HG03039 (cell line): ENCODE results near the gene GPR25.
"Not testable (repeated sequence)": the region's sequence is repeated elsewhere in the genome, so short reads cannot be mapped to it uniquely, and the experiment has no call there.

Source experiments
- ATAC-seq: cut with Tn5 transposase; IDR thresholded peaks from one replicate; pipeline ENCODE4 v1.9.1; 2021; ENCODE audit warnings: mild to moderate bottlenecking, moderate library complexity; ENCODE audit not compliant: unreplicated experiment

The GPR25 gene

GRCh38 chr1:200909757-200910239, 37.0 kb downstream of the GPR25 start:
- no peak for ATAC-seq

DNA sequence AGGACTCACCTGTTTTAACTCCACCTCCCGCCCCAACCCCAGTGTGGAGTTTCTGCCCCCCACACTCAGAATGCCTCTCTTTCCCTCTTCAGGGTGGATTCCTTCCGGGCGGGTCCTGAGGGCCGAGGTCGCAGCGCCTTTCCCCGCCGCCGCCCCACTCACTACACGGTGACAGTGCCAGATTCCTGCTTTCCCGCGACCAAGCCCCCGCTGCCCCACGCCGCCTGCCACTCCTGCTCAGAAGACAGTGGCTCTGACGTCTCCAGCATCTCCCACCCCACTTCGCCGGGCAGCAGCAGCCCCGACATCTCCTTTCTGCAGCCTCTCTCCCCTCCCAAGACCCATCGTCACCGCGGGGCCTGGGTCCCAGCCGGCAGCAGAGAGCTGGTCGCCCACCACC, 38.6 kb downstream of the GPR25 start:
- no peak for ATAC-seq

DNA sequence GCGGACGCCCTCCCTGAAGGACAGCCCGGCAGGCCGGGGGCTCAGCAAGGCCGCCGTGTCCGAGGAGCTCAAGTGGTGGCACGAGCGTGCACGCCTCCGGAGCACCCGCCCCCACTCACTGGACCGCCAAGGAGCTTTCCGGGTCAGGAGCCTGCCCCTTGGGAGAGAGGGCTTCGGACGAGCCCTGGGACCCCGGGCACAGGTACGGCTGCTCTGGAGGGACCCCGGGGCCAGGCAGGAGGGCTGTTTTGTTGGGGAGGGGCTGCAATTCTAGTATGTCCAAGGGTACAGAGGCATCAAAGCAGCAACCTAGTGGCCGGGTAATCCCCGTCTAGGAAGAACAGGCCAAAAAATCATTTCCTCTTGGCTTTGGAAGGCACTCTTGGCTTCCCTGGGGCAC, 39.2 kb downstream of the GPR25 start:
- ATAC-seq, result not testable (repeated sequence)

GRCh38 chr1:200912737-200913407, 40.1 kb downstream of the GPR25 start:
- ATAC-seq, result no peak

DNA sequence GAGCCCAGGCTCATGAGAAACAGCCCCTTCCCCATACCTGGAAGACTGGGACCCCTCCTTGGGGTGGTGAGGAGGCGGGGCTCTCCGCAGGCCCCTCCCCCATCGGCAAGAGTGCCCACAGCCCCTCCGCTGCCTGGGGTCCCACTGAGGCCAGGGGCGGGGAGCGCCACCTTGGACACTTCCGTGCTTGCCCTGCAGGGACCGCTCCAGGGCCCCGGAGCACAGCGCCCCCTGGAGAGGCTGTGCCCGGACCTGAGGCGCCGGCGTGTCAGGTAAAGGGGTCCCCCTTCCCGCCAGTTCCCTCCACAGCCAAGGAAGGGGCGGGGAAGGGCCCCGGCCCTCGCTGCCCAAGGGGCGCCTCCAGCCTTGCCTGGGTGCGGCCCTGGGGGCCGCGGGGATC, 43.4 kb downstream of the GPR25 start:
- ATAC-seq, result no peak

GRCh38 chr1:200916681-200917080, 43.9 kb downstream of the GPR25 start:
- no peak for ATAC-seq

DNA sequence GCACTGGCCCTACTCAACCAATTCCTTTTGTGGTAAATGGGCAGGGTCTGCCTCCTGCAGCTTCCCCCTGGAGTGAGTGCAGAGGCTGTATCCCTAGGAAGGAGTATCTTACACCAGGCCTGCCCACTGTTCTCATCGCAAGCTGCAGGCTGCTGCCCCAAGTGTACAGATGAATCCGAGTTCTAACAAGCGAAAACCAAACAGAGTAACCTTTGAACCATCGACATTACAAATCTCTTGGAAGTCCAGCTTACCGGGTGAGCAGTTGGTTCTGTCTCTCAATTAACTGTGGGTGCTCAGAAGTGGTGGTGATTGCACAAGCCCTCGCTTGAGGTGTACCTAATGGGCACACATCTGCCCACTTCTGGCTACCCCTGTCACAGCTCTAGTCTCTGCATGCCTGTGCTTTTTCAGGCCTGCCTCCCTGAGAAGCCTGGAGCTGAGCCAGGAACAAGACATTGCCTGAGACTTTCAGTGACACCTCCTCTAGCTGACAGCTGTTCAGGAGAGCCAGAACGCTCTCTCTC, 44.6 kb downstream of the GPR25 start:
- ATAC-seq, result no peak

GRCh38 chr1:200918006-200918405, 45.2 kb downstream of the GPR25 start:
- ATAC-seq, result no peak

DNA sequence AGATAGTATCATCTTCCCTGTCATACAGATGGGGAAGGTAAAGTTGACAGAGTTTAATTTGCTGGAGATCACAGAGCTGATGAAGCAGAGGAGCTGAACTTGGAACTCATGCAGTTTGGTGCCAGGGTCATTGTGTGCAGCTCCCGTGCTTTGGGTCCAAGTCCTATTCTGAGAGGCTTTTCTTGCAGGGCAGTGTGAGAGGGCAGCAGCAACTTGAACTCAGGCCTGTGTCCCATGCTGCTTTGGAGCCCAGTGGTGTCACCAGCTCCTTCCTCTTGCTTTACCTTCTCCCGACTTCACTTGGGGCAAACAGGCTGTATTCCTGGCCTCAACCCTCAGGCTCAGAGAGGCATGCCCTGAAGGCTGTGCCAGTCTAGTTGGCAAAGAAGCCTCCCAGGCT, 46.6 kb downstream of the GPR25 start:
- no peak for ATAC-seq

DNA sequence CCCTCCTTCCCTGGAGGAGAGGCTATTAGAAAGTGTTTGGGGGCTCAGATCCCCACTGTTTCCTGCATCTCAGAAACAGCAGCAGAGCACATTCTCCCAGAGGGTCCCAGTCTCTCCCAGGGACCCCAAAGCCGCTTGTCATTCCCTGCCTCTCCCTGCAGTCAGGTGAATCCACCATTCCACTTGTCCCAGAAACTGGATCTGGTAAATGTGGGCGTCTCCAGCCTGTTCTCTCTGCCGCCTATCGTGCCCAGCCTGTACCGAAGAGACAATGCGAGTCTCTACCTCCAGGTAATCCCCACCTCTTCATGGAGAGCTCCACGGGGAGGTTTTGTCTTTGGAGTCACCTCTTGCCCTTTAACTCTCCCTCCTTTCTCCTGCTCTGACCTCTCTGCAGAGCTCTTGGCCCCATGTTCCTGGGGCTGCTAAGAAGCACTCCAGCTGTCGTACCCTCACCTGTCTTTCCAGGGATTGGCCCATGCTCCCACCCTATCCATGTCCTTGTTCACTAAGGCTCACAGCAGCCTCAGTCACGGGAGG, 48.9 kb downstream of the GPR25 start:
- no peak for ATAC-seq

DNA sequence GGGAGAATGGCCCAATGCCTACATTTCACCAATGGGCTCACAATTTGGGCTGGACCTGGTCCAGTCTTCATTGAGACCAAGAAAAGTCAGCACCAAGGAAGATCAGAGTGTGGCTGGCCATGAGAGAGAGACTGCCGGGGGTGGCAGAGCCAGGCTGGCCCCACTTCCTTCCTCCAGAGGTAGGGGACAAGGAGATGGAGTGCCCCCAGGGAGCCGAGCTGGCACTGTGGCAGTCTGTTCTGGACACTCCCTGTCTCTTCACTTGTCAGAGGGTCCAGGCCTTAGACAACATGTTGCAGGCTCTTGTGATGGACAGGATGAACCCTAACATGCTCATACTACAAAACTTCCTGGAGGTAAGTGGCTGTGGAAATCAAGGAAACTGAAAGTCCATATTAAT, 49.6 kb downstream of the GPR25 start:
- ATAC-seq, result no peak

DNA sequence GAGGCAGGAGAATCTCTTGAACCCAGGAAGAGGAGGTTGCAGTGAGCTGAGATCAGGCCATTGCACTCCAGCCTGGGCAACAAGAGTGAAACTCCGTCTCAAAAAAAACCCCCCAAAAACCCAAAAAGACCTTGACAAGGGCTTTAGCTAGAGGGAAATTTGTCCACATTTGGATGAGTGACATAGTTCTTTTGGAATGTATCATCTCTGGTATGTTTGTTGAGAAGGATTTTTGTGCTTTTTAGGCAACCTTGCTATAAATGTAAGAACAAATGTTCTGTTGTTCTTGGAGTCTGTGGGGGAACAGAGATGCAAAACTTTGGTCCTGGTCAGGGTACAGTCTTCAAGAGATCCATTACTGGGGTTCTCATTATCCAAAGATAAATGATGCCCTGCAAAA, 50.8 kb downstream of the GPR25 start:
- ATAC-seq, result no peak
